HCT116 (cell line): ENCODE results near the gene TFF2. TPM values are rescaled to one million over a fixed set of nuclear protein-coding genes. Genes with fewer than 3 reads are reported as not detected.

Source experiments
- ATAC-seq: fragments of 200-7000 bp; cut with Tn5 transposase; 2 replicates; pipeline ENCODE4 v1.9.1; 2020; ENCODE audit warnings: mild to moderate bottlenecking, moderate library complexity
- BruUV-seq: library from RNA; stranded (reverse); fragments of 400-500 nt; replicated peaks from 2 replicates; lab custom pipeline; 2021; lab: Mats Ljungman, UMichigan
- CTCF ChIA-PET: fragments of 300-600 bp; sonication (Branson Sonifier 250); formaldehyde crosslinking; loops from one replicate; lab custom pipeline; 2021; ENCODE audit warnings: antibody characterized with exemption; lab: Charles Lee
- POLR2A ChIA-PET: fragments of 300-600, 350-600 bp; sonication (Branson Sonifier 250); formaldehyde crosslinking; loops from one replicate; lab custom pipeline; 2021; ENCODE audit warnings: antibody characterized with exemption; lab: Charles Lee
- RAD21 ChIA-PET, 2 experiments: fragments of 300-600 bp; sonication (Branson Sonifier 250); formaldehyde crosslinking; loops; one replicate each; lab custom pipeline; 2023; ENCODE audit warnings: low total read pairs in 2 of 2; ENCODE audit not compliant: uncharacterized antibody in 2 of 2, unreplicated experiment in 2 of 2, low non-redundant PET in 1 of 2; lab: Charles Lee
- DNase-seq: peaks from one replicate; pipeline ENCODE4 v3.0.0-alpha.2; 2010; ENCODE audit warnings: low read depth, low spot score
- H2AFZ ChIP-seq: fragments of 200-600 bp; shearing (Covaris generic), sonication (generic); 2 replicates; pipeline ENCODE4 v1.6.1; 2017; ENCODE audit warnings: low read depth, mixed run types, mixed read lengths, antibody characterized with exemption, low read length; ENCODE audit not compliant: poor library complexity, severe bottlenecking
- H3K27ac ChIP-seq: 2 replicates; pipeline ENCODE4 v1.5.1; 2012; ENCODE audit warnings: low read depth, low read length
- H3K27me3 ChIP-seq: fragments of 200-600 bp; sonication (generic); 2 replicates; pipeline ENCODE4 v1.6.1; 2016; ENCODE audit warnings: mixed run types, low read length, mixed read lengths; ENCODE audit not compliant: insufficient read depth
- H3K36me3 ChIP-seq, 2 experiments: fragments of 200-500 bp in 1 of 2; fragments of 200-600 bp in 1 of 2; sonication (Bioruptor generic) in 1 of 2; sonication (generic) in 1 of 2; 2 replicates each; pipeline versions ENCODE4 v1.5.1 to v1.6.1; 2014 to 2016; ENCODE audit warnings: low read length in 2 of 2, inconsistent platforms in 1 of 2, mixed read lengths in 1 of 2, mixed run types in 1 of 2; ENCODE audit not compliant: insufficient read depth in 2 of 2, control insufficient read depth in 1 of 2
- H3K4me1 ChIP-seq, 2 experiments: fragments of 200-600 bp in 1 of 2; sonication (generic) in 1 of 2; 2 replicates each; pipeline versions ENCODE4 v1.5.1 to v1.6.1; 2012 to 2017; ENCODE audit warnings: low read length in 2 of 2, inconsistent platforms in 1 of 2, mild to moderate bottlenecking in 1 of 2, mixed read lengths in 1 of 2, mixed run types in 1 of 2, moderate library complexity in 1 of 2; ENCODE audit not compliant: insufficient read depth in 2 of 2, control insufficient read depth in 1 of 2
- H3K4me2 ChIP-seq: fragments of 200-600 bp; sonication (generic); 2 replicates; pipeline ENCODE4 v1.6.1; 2017; ENCODE audit warnings: mixed run types, low read length, mixed read lengths
- H3K4me3 ChIP-seq, 2 experiments: fragments of 200-600 bp in 1 of 2; sonication (generic) in 1 of 2; replicated peaks in 1 of 2; 2 replicates each; pipeline ENCODE4 v1.5.1; 2011 to 2016; ENCODE audit warnings: low read length in 2 of 2, control low read depth in 1 of 2, low read depth in 1 of 2, mild to moderate bottlenecking in 1 of 2, mixed read lengths in 1 of 2, mixed run types in 1 of 2
- H3K79me2 ChIP-seq: fragments of 200-600 bp; sonication (generic); 2 replicates; pipeline ENCODE4 v1.6.1; 2017; ENCODE audit warnings: mild to moderate bottlenecking, mixed run types, low read length, moderate library complexity, mixed read lengths; ENCODE audit not compliant: insufficient read depth
- H3K9ac ChIP-seq: fragments of 200-600 bp; sonication (generic); 2 replicates; pipeline ENCODE4 v1.6.1; 2016; ENCODE audit warnings: low read length, mixed read lengths
- H3K9me2 ChIP-seq: fragments of 200-600 bp; sonication (generic), shearing (Covaris generic); 2 replicates; pipeline ENCODE4 v1.6.1; 2017; ENCODE audit warnings: mixed run types, mild to moderate bottlenecking, moderate library complexity; ENCODE audit not compliant: insufficient read depth
- H3K9me3 ChIP-seq, 2 experiments: fragments of 200-500 bp in 1 of 2; fragments of 200-600 bp in 1 of 2; sonication (Bioruptor generic) in 1 of 2; sonication (generic) in 1 of 2; 2 replicates each; pipeline ENCODE4 v1.6.1; 2014 to 2017; ENCODE audit warnings: low read length in 2 of 2, mixed read lengths in 2 of 2, inconsistent platforms in 1 of 2, low read depth in 1 of 2, mild to moderate bottlenecking in 1 of 2, mixed run types in 1 of 2, moderate library complexity in 1 of 2; ENCODE audit not compliant: control insufficient read depth in 1 of 2, insufficient read depth in 1 of 2
- H4K20me1 ChIP-seq: fragments of 200-600 bp; sonication (generic), shearing (Covaris generic); 2 replicates; pipeline ENCODE4 v1.6.1; 2017; ENCODE audit warnings: mixed run types, mild to moderate bottlenecking, moderate library complexity; ENCODE audit not compliant: insufficient read depth
- CBX3 ChIP-seq: IDR thresholded peaks from 2 replicates; pipeline ENCODE4 v1.6.1; 2012; ENCODE audit warnings: low read depth
- CEBPB ChIP-seq: IDR thresholded peaks from 2 replicates; pipeline ENCODE4 v1.6.1; 2012; ENCODE audit warnings: low read depth
- FOSL1 ChIP-seq: IDR thresholded peaks from 2 replicates; pipeline ENCODE4 v1.6.1; 2012; ENCODE audit warnings: low read depth
- MAX ChIP-seq: IDR thresholded peaks from 2 replicates; pipeline ENCODE4 v1.6.1; 2012
- REST ChIP-seq: IDR thresholded peaks from 2 replicates; pipeline ENCODE4 v1.6.1; 2012; ENCODE audit warnings: low read depth
- YY1 ChIP-seq: IDR thresholded peaks from 2 replicates; pipeline ENCODE4 v1.6.1; 2011; ENCODE audit warnings: low read length, low read depth, moderate library complexity, mild to moderate bottlenecking; ENCODE audit not compliant: insufficient replicate concordance; ENCODE audit errors: extremely low read depth
- ZBTB33 ChIP-seq: IDR thresholded peaks from 2 replicates; pipeline ENCODE4 v1.6.1; 2011; ENCODE audit warnings: mild to moderate bottlenecking, low read length, moderate library complexity; ENCODE audit not compliant: insufficient replicate concordance; ENCODE audit errors: extremely low read depth
- ZFX ChIP-seq: fragments of 450-650 bp; IDR thresholded peaks from 2 replicates; pipeline ENCODE4 v1.6.1; 2017
- intact Hi-C: fragments of 100-400 bp; cut with micrococcal nuclease; formaldehyde crosslinking; loops from 2 replicates; pipeline ENCODE4 v1.10.0; 2022
- total RNA-seq: library from RNA; stranded (reverse); gene quantifications from one replicate; pipeline ENCODE4 v1.2.1, GENCODE V29; 2021; ENCODE audit not compliant: unreplicated experiment

TFF2 gene
- total RNA-seq, 1 experiment from 2014 or later, result not detected

GRCh38 chr21:42344631-42345030 lies 6.2 kb downstream of the TFF2 start:
- TF ChIP-seq MAX (no peak), YY1 (no peak), ZBTB33 (no peak), CEBPB (no peak), CBX3 (no peak), REST (no peak), FOSL1 (no peak), ZFX (no peak)
- TF ChIP-seq, all 23 proteins: peak for 0
- RAD21 ChIA-PET, result no interaction called here

More at GRCh38 chr21:42344631-42345030, 6.2 kb downstream of the TFF2 start:
- Histone ChIP-seq H3K79me2 (no peaks in the 10 kb centered on the region), H3K27me3 (no peaks in the 10 kb centered on the region), H3K4me2 (no peak overlapping the region), H3K9ac (no peak overlapping the region), H3K4me3 (no peak overlapping the region), H2AFZ (no peak overlapping the region), H3K9me3 (no peaks in the 10 kb centered on the region), H3K4me1 (no peaks in the 10 kb centered on the region), H3K36me3 (no peaks in the 10 kb centered on the region), H4K20me1 (no peaks in the 10 kb centered on the region), H3K9me2 (no peaks in the 10 kb centered on the region), H3K27ac (no peak overlapping the region)
- ATAC-seq (no peak), DNase-seq (no peak)
- intact Hi-C loops, result no loop called here
- no TSS peak for BruUV-seq
- POLR2A ChIA-PET, result no interaction called here
- CTCF ChIA-PET, result no interaction called here
